RCC 7860 (cell line): ENCODE data around the gene CALCOCO2.
"Not testable (repeated sequence)": the region's sequence is repeated elsewhere in the genome, so short reads cannot be mapped to it uniquely, and the experiment has no call there.

ENCODE experiments used
- DNase-seq: peaks from one replicate; pipeline ENCODE4 v3.0.0-alpha.2; 2015; ENCODE audit warnings: low spot score
- FAIRE-seq: peaks from 2 replicates; lab custom pipeline; 2012; peaks lifted over from hg19 to GRCh38; lab: Jason Lieb, UNC

CALCOCO2 gene

GRCh38 chr17:48820936-48821335, 9.9 kb upstream of the CALCOCO2 start:
- FAIRE-seq, DNase-seq: not testable (repeated sequence)

GRCh38 chr17:48825446-48826381, 5.1 kb upstream of the CALCOCO2 start:
- peak; percentile 40 for DNase-seq
- FAIRE-seq: no peak

GRCh38 chr17:48831549-48831883, 681 bp downstream of the CALCOCO2 start:
- DNase-seq: no peak
- no peak for FAIRE-seq

GRCh38 chr17:48834973-48835372, 4.1 kb downstream of the CALCOCO2 start:
- FAIRE-seq: no peak
- DNase-seq: no peak

- FAIRE-seq: no peak
- no peak for DNase-seq
Observed at GRCh38 chr17:48835971-48836370, 5.1 kb downstream of the CALCOCO2 start.

- DNase-seq, FAIRE-seq: not testable (repeated sequence)
Observed at GRCh38 chr17:48837458-48837857, 6.6 kb downstream of the CALCOCO2 start.

GRCh38 chr17:48840441-48840840, 9.6 kb downstream of the CALCOCO2 start:
- no peak for FAIRE-seq

GRCh38 chr17:48841395-48841831, 10.6 kb downstream of the CALCOCO2 start:
- DNase-seq (no peak), FAIRE-seq (no peak)

More at GRCh38 chr17:48840441-48840840, 9.6 kb downstream of the CALCOCO2 start:
- no peak for DNase-seq

GRCh38 chr17:48842746-48843145, 11.9 kb downstream of the CALCOCO2 start:
- no peak for DNase-seq
- no peak for FAIRE-seq

GRCh38 chr17:48843187-48843900, 12.5 kb downstream of the CALCOCO2 start:
- no peak for DNase-seq
- FAIRE-seq: no peak

- no peak for DNase-seq
- no peak for FAIRE-seq
Observed at GRCh38 chr17:48850792-48851323, 20.0 kb downstream of the CALCOCO2 start.

GRCh38 chr17:48854774-48855476, 24.1 kb downstream of the CALCOCO2 start:
- FAIRE-seq: no peak
- no peak for DNase-seq

- no peak for FAIRE-seq
Observed at GRCh38 chr17:48856122-48856821, 25.4 kb downstream of the CALCOCO2 start.

GRCh38 chr17:48860034-48860433, 29.2 kb downstream of the CALCOCO2 start:
- FAIRE-seq: no peak
- no peak for DNase-seq

More at GRCh38 chr17:48856122-48856821, 25.4 kb downstream of the CALCOCO2 start:
- no peak for DNase-seq

- FAIRE-seq (no peak), DNase-seq (no peak)
Observed at GRCh38 chr17:48860456-48860855, 29.6 kb downstream of the CALCOCO2 start.

GRCh38 chr17:48868916-48869500, 38.2 kb downstream of the CALCOCO2 start:
- DNase-seq (no peak), FAIRE-seq (no peak)

GRCh38 chr17:48869821-48870318, 39.0 kb downstream of the CALCOCO2 start:
- DNase-seq (no peak), FAIRE-seq (no peak)

GRCh38 chr17:48871035-48871550, 40.3 kb downstream of the CALCOCO2 start:
- FAIRE-seq (no peak), DNase-seq (no peak)

- DNase-seq (peak; percentile 40), FAIRE-seq (no peak)
Observed at GRCh38 chr17:48871551-48872351, 40.9 kb downstream of the CALCOCO2 start.
